K562 treated with DMSO at 1 percent for 4 hours (cell line): ENCODE results near the gene RYK. TPM values are rescaled to one million over a fixed set of nuclear protein-coding genes. Genes with fewer than 3 reads are reported as not detected.

Experiments used
- total RNA-seq: library from RNA; unstranded; fragments of 300-600 nt; gene quantifications from 2 replicates; pipeline ENCODE4 v1.2.3, GENCODE V29; 2022; ENCODE audit not compliant: insufficient read depth

Gene RYK
- 5.9 and 7.5 TPM in 2 replicates for total RNA-seq

GRCh38 chr3:134250717-134251220, at the start of gene RYK:
Gene RYK, minus strand, starts transcription at chr3:134250859. Its CDS starts 205 bp downstream, at chr3:134250654.

Other genes starting within 250 kb of the RYK start
- gene SLCO2A1, start 220.9 kb downstream of the RYK start, total RNA-seq = not detected in 2 replicates
- not detected in 2 replicates for gene AMOTL2, start 123.6 kb upstream of the RYK start, total RNA-seq
- gene ANAPC13, start 235.1 kb upstream of the RYK start, total RNA-seq = 33.5 and 41.7 TPM in 2 replicates
- gene CEP63, start 235.2 kb upstream of the RYK start, total RNA-seq = 11.2 and 13.1 TPM in 2 replicates